H9 (cell line): ENCODE measurements around the gene NKD1. TPM values are rescaled to one million over a fixed set of nuclear protein-coding genes. Genes with fewer than 3 reads are reported as not detected.

Experiments
- DNase-seq: peaks from one replicate; pipeline ENCODE4 v3.0.0-alpha.2; 2017
- H2AFZ ChIP-seq: one replicate; pipeline ENCODE4 v1.6.1; 2013; ENCODE audit warnings: mild to moderate bottlenecking, low read length, control low read depth, moderate library complexity
- H2AK5ac ChIP-seq: 2 replicates; pipeline ENCODE4 v1.6.1; 2013; ENCODE audit warnings: low read length, control low read depth, mixed read lengths; ENCODE audit not compliant: insufficient read length
- H2BK120ac ChIP-seq: one replicate; pipeline ENCODE4 v1.6.1; 2013; ENCODE audit warnings: low read depth, mild to moderate bottlenecking, low read length, control low read depth, inconsistent platforms; ENCODE audit not compliant: poor library complexity, severe bottlenecking
- H2BK12ac ChIP-seq: 2 replicates; pipeline ENCODE4 v1.6.1; 2013; ENCODE audit warnings: low read length, control low read depth, mixed read lengths, low read depth; ENCODE audit not compliant: insufficient read length
- H2BK15ac ChIP-seq: 2 replicates; pipeline ENCODE4 v1.6.1; 2013; ENCODE audit warnings: low read depth, low read length, control low read depth
- H2BK20ac ChIP-seq: one replicate; pipeline ENCODE4 v1.6.1; 2013; ENCODE audit warnings: low read depth, mild to moderate bottlenecking, low read length, control low read depth, inconsistent platforms; ENCODE audit not compliant: poor library complexity, severe bottlenecking
- H2BK5ac ChIP-seq: 2 replicates; pipeline ENCODE4 v1.6.1; 2013; ENCODE audit warnings: low read length, control low read depth, mixed read lengths; ENCODE audit not compliant: insufficient read length
- H3K14ac ChIP-seq: 2 replicates; pipeline ENCODE4 v1.6.1; 2013; ENCODE audit warnings: low read length, control low read depth; ENCODE audit not compliant: insufficient read depth
- H3K18ac ChIP-seq: 2 replicates; pipeline ENCODE4 v1.6.1; 2013; ENCODE audit warnings: low read depth, mild to moderate bottlenecking, mixed read lengths, low read length, control low read depth; ENCODE audit not compliant: insufficient read length
- H3K23ac ChIP-seq: 2 replicates; pipeline ENCODE4 v1.6.1; 2013; ENCODE audit warnings: low read length, control low read depth, mixed read lengths, low read depth; ENCODE audit not compliant: insufficient read length
- H3K23me2 ChIP-seq: 2 replicates; pipeline ENCODE4 v1.6.1; 2013; ENCODE audit warnings: low read depth, mild to moderate bottlenecking, mixed read lengths, low read length, control low read depth; ENCODE audit not compliant: insufficient read length, poor library complexity, severe bottlenecking
- H3K27ac ChIP-seq: 2 replicates; pipeline ENCODE4 v1.5.1; 2013; ENCODE audit warnings: low read length, control low read depth, mixed read lengths, low read depth; ENCODE audit not compliant: insufficient read length
- H3K27me3 ChIP-seq: 2 replicates; pipeline ENCODE4 v1.6.1; 2013; ENCODE audit warnings: low read length, control low read depth, inconsistent platforms; ENCODE audit not compliant: insufficient read depth
- H3K4ac ChIP-seq: 2 replicates; pipeline ENCODE4 v1.6.1; 2013; ENCODE audit warnings: low read depth, mild to moderate bottlenecking, control low read depth, inconsistent platforms, low read length, moderate library complexity
- H3K4me1 ChIP-seq: 2 replicates; pipeline ENCODE4 v1.6.1; 2013; ENCODE audit warnings: low read length, control low read depth, inconsistent platforms; ENCODE audit not compliant: insufficient read depth
- H3K4me2 ChIP-seq: 2 replicates; pipeline ENCODE4 v1.6.1; 2013; ENCODE audit warnings: low read length, control low read depth, mixed read lengths; ENCODE audit not compliant: insufficient read length, insufficient read depth
- H3K56ac ChIP-seq: 2 replicates; pipeline ENCODE4 v1.6.1; 2013; ENCODE audit warnings: low read depth, mild to moderate bottlenecking, mixed read lengths, low read length, control low read depth; ENCODE audit not compliant: insufficient read length
- H3K79me1 ChIP-seq: 2 replicates; pipeline ENCODE4 v1.6.1; 2013; ENCODE audit warnings: low read depth, mild to moderate bottlenecking, moderate library complexity, low read length, control low read depth, inconsistent platforms; ENCODE audit not compliant: insufficient read depth, poor library complexity, severe bottlenecking
- H3K79me2 ChIP-seq: 2 replicates; pipeline ENCODE4 v1.6.1; 2013; ENCODE audit warnings: low read length, control low read depth, inconsistent platforms; ENCODE audit not compliant: insufficient read depth
- H3K9ac ChIP-seq: 2 replicates; pipeline ENCODE4 v1.6.1; 2013; ENCODE audit warnings: low read length, control low read depth, mixed read lengths; ENCODE audit not compliant: insufficient read length; ENCODE audit errors: extremely low read depth
- H3K9me3 ChIP-seq: one replicate; pipeline ENCODE4 v1.6.1; 2013; ENCODE audit warnings: low read depth, low read length, inconsistent platforms; ENCODE audit not compliant: control insufficient read depth
- H3T11ph ChIP-seq: one replicate; pipeline ENCODE4 v1.6.1; 2013; ENCODE audit warnings: mild to moderate bottlenecking, low read length, control low read depth, inconsistent platforms
- H4K20me1 ChIP-seq: one replicate; pipeline ENCODE4 v1.6.1; 2013; ENCODE audit not compliant: control insufficient read depth, insufficient read length, insufficient read depth
- H4K5ac ChIP-seq: 2 replicates; pipeline ENCODE4 v1.6.1; 2013; ENCODE audit warnings: low read depth, mild to moderate bottlenecking, mixed read lengths, low read length, control low read depth; ENCODE audit not compliant: insufficient read length
- H4K8ac ChIP-seq: replicated peaks from 2 replicates; pipeline ENCODE4 v1.6.1; 2013; ENCODE audit warnings: low read length, control low read depth, mixed read lengths, low read depth; ENCODE audit not compliant: insufficient read length
- H4K91ac ChIP-seq: 2 replicates; pipeline ENCODE4 v1.6.1; 2013; ENCODE audit warnings: low read depth, mild to moderate bottlenecking, moderate library complexity, mixed read lengths, low read length, control low read depth; ENCODE audit not compliant: insufficient read length
- H3K27ac Mint-ChIP-seq, 3 experiments: 2 replicates in 2 of 3; 3 replicates in 1 of 3; pipeline ENCODE4 v1.8.0; 2020 to 2021; ENCODE audit warnings: mixed read lengths in 3 of 3, mild to moderate bottlenecking in 1 of 3, moderate library complexity in 1 of 3
- H3K27me3 Mint-ChIP-seq: 2 replicates; pipeline ENCODE4 v1.8.0; 2021; ENCODE audit warnings: low read depth, mild to moderate bottlenecking, moderate library complexity, mixed read lengths
- H3K36me3 Mint-ChIP-seq, 3 experiments: 2 replicates in 2 of 3; 3 replicates in 1 of 3; pipeline ENCODE4 v1.8.0; 2020 to 2021; ENCODE audit warnings: low read depth in 3 of 3, mixed read lengths in 3 of 3; ENCODE audit not compliant: insufficient read depth in 1 of 3
- H3K4me1 Mint-ChIP-seq, 2 experiments: 2 replicates each; pipeline ENCODE4 v1.8.0; 2020; ENCODE audit warnings: mixed read lengths in 2 of 2
- H3K4me3 Mint-ChIP-seq, 2 experiments: 2 replicates in 1 of 2; 3 replicates in 1 of 2; pipeline ENCODE4 v1.8.0; 2020 to 2021; ENCODE audit warnings: mild to moderate bottlenecking in 2 of 2, mixed read lengths in 2 of 2, moderate library complexity in 1 of 2
- H3K9me3 Mint-ChIP-seq, 2 experiments: 2 replicates in 1 of 2; 3 replicates in 1 of 2; pipeline ENCODE4 v1.8.0; 2020; ENCODE audit warnings: mild to moderate bottlenecking in 2 of 2, mixed read lengths in 2 of 2, moderate library complexity in 1 of 2
- CTCF ChIP-seq: fragments of 200-600 bp; sonication (generic); conservative IDR thresholded peaks from 3 replicates; pipeline ENCODE4 v1.8.0; 2021; ENCODE audit warnings: antibody characterized with exemption, mild to moderate bottlenecking
- WGBS: extraction: QIAGEN DNeasy Blood & Tissue Kit; methylation state at CpG from one replicate; pipeline ENCODE4 v1.1.7; 2013; ENCODE audit warnings: missing lambda C conversion rate, low lambda C conversion rate, mixed read lengths; ENCODE audit not compliant: insufficient read length; ENCODE audit errors: extremely low coverage; 5-methylcytosine and 5-hydroxymethylcytosine counted together
- total RNA-seq: library from RNA; stranded (reverse); gene quantifications from 2 replicates; pipeline ENCODE4 v1.2.1, GENCODE V29; 2021

NKD1 gene
- total RNA-seq, 1 experiment from 2014 or later: 1.9 TPM

DNA sequence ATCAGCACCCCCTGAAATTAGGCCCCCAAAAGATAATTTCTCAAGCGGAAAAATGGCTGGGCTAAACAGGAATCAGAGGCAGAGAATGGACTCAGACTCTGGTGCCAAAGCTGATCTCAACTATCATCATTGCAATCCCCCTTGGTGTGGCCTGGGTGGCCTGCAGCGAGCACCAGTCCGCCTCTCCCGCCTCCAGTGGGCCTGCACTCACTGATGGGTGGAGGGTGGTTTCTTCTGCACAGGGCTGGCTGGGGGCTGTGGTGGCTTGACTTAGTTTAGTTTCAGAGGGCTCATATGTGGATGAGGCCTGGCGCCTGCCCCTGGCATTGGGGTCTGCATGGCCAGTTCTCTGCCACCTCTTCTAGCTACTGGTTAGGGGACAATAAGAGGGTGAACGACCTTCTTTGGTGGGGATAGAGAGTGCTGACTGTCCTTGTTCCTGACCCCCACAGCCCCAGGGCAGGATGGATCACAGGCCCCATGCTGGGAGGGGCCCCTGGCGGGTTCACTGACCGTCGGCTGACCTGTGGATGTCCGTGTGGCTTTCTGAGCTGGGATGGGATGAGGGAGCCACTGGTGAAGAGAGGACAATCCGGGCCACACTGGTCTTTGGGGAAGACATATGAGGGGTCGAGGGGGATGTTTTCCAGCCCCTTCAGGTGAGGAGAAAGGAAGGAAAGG is 70.2 kb downstream of the NKD1 start:
- Histone ChIP-seq H2BK120ac (no peak overlapping the region), H3K27ac (no peak overlapping the region), H2AFZ (no peak overlapping the region), H3K79me1 (no peaks in the 10 kb centered on the region), H3K27me3 (no peaks in the 10 kb centered on the region), H3K14ac (no peak overlapping the region), H2BK20ac (no peak overlapping the region), H4K5ac (no peak overlapping the region), H3K56ac (no peak overlapping the region), H3K4ac (no peak overlapping the region), H4K91ac (no peak overlapping the region), H3K23ac (no peak overlapping the region), H3K4me2 (no peak overlapping the region), H3K9me3 (no peaks in the 10 kb centered on the region), H2BK12ac (no peak overlapping the region), H3K4me1 (no peaks in the 10 kb centered on the region), H4K8ac (no peak overlapping the region), H2BK15ac (no peak overlapping the region), H2AK5ac (no peak overlapping the region), H3K23me2 (peaks cover 3% of the 10 kb centered on the region), H3K9ac (no peak overlapping the region), H3K18ac (no peak overlapping the region), H3T11ph (no peak overlapping the region), H3K79me2 (no peaks in the 10 kb centered on the region), H4K20me1 (no peaks in the 10 kb centered on the region), H2BK5ac (no peak overlapping the region)
- Mint-ChIP-seq H3K36me3 (no peaks in the 10 kb centered on the region), H3K27ac (peak overlapping the region in 1 of 3 experiments; percentile 22; a peak in 1 of 7 replicates), H3K4me3 (no peak overlapping the region), H3K4me1 (peaks cover 10 to 12% of the 10 kb centered on the region in 2 experiments; a peak in 3 of 4 replicates), H3K9me3 (no peaks in the 10 kb centered on the region), H3K27me3 (peaks cover 8% of the 10 kb centered on the region)
- no peak for DNase-seq
- TF ChIP-seq CTCF: no peak
- WGBS: no CpG with 5 or more reads among the region's 12 CpGs
